ENCODE results near the gene GADD45G.

GADD45G gene

DNA sequence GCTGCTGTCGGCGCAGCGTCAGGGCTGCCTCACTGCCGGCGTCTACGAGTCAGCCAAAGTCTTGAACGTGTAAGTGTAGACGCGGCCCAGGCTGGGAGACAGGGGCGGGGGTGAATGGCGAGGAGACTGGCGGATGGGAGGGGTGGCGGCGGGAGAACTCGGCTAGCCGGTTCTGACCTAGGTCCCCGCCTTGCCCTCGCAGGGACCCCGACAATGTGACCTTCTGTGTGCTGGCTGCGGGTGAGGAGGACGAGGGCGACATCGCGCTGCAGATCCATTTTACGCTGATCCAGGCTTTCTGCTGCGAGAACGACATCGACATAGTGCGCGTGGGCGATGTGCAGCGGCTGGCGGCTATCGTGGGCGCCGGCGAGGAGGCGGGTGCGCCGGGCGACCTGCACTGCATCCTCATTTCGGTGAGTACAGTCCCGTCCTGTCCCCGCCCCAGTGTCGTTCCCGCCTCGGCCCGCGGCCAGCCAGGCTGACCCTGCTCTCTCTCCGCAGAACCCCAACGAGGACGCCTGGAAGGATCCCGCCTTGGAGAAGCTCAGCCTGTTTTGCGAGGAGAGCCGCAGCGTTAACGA is 745 bp downstream of the GADD45G start:
- TF ChIP-seq, protein P1, sequence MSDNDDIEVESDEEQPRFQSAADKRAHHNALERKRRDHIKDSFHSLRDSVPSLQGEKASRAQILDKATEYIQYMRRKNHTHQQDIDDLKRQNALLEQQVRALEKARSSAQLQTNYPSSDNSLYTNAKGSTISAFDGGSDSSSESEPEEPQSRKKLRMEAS (IDR thresholded peaks at IDR 0.05): peak; percentile 59
- TF ChIP-seq, protein P2, sequence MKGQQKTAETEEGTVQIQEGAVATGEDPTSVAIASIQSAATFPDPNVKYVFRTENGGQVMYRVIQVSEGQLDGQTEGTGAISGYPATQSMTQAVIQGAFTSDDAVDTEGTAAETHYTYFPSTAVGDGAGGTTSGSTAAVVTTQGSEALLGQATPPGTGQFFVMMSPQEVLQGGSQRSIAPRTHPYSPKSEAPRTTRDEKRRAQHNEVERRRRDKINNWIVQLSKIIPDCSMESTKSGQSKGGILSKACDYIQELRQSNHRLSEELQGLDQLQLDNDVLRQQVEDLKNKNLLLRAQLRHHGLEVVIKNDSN (IDR thresholded peaks at IDR 0.05): no peak
- no peak for TF ChIP-seq YY1 (IDR thresholded peaks at IDR 0.05; ENCODE audit: low read depth)
- TF ChIP-seq, protein P3, sequence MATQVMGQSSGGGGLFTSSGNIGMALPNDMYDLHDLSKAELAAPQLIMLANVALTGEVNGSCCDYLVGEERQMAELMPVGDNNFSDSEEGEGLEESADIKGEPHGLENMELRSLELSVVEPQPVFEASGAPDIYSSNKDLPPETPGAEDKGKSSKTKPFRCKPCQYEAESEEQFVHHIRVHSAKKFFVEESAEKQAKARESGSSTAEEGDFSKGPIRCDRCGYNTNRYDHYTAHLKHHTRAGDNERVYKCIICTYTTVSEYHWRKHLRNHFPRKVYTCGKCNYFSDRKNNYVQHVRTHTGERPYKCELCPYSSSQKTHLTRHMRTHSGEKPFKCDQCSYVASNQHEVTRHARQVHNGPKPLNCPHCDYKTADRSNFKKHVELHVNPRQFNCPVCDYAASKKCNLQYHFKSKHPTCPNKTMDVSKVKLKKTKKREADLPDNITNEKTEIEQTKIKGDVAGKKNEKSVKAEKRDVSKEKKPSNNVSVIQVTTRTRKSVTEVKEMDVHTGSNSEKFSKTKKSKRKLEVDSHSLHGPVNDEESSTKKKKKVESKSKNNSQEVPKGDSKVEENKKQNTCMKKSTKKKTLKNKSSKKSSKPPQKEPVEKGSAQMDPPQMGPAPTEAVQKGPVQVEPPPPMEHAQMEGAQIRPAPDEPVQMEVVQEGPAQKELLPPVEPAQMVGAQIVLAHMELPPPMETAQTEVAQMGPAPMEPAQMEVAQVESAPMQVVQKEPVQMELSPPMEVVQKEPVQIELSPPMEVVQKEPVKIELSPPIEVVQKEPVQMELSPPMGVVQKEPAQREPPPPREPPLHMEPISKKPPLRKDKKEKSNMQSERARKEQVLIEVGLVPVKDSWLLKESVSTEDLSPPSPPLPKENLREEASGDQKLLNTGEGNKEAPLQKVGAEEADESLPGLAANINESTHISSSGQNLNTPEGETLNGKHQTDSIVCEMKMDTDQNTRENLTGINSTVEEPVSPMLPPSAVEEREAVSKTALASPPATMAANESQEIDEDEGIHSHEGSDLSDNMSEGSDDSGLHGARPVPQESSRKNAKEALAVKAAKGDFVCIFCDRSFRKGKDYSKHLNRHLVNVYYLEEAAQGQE (IDR thresholded peaks at IDR 0.05; ENCODE audit: low read depth): no peak
- no peak for TF ChIP-seq TAF1 (IDR thresholded peaks at IDR 0.05; ENCODE audit: low read depth)
- no peak for TF ChIP-seq RAD21 (IDR thresholded peaks at IDR 0.05; ENCODE audit: low read depth)
- no peak for TF ChIP-seq TEAD4 (IDR thresholded peaks at IDR 0.05)
- no peak for TF ChIP-seq ZBTB7A (IDR thresholded peaks at IDR 0.05; ENCODE audit: low read depth)
- no peak for TF ChIP-seq NFIC (IDR thresholded peaks at IDR 0.05)
- peak; percentile 83 for TF ChIP-seq EGR1 (IDR thresholded peaks at IDR 0.05)
- TF ChIP-seq EP300 (IDR thresholded peaks at IDR 0.05; ENCODE audit: borderline replicate concordance): no peak
- TF ChIP-seq CREB1 (IDR thresholded peaks at IDR 0.05; ENCODE audit: low read depth): no peak
- no peak for TF ChIP-seq CEBPB (IDR thresholded peaks at IDR 0.05)
- TF ChIP-seq TCF12 (IDR thresholded peaks at IDR 0.05; ENCODE audit: low read depth): 0 out of 2 replicates have a peak, but pooled peaks have one; percentile 2
- no peak for TF ChIP-seq FOXM1 (IDR thresholded peaks at IDR 0.05; ENCODE audit: borderline replicate concordance, low read depth)

DNA sequence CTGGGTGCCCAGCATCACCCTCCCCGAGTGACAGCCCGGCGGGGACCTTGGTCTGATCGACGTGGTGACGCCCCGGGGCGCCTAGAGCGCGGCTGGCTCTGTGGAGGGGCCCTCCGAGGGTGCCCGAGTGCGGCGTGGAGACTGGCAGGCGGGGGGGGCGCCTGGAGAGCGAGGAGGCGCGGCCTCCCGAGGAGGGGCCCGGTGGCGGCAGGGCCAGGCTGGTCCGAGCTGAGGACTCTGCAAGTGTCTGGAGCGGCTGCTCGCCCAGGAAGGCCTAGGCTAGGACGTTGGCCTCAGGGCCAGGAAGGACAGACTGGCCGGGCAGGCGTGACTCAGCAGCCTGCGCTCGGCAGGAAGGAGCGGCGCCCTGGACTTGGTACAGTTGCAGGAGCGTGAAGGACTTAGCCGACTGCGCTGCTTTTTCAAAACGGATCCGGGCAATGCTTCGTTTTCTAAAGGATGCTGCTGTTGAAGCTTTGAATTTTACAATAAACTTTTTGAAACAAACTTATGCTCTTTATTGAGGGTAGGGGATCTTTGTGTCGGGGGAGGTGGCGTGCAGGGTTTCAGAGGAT is 1.3 kb downstream of the GADD45G start:
- TF ChIP-seq TAF1 (IDR thresholded peaks at IDR 0.05; ENCODE audit: low read depth): peak; percentile 14
- 0 out of 2 replicates have a peak, but pooled peaks have one; percentile 19 for TF ChIP-seq EP300 (IDR thresholded peaks at IDR 0.05; ENCODE audit: borderline replicate concordance)
- TF ChIP-seq TCF12 (IDR thresholded peaks at IDR 0.05; ENCODE audit: low read depth): peak; percentile 37; the same call in 1 of the 2 replicates
- TF ChIP-seq, protein P1 (IDR thresholded peaks at IDR 0.05): peak; percentile 71
- no peak for TF ChIP-seq CREB1 (IDR thresholded peaks at IDR 0.05; ENCODE audit: low read depth)
- TF ChIP-seq TEAD4 (IDR thresholded peaks at IDR 0.05): no peak
- peak; percentile 29; the same call in 1 of the 2 replicates for TF ChIP-seq NFIC (IDR thresholded peaks at IDR 0.05)
- no peak for TF ChIP-seq RAD21 (IDR thresholded peaks at IDR 0.05; ENCODE audit: low read depth)

DNA sequence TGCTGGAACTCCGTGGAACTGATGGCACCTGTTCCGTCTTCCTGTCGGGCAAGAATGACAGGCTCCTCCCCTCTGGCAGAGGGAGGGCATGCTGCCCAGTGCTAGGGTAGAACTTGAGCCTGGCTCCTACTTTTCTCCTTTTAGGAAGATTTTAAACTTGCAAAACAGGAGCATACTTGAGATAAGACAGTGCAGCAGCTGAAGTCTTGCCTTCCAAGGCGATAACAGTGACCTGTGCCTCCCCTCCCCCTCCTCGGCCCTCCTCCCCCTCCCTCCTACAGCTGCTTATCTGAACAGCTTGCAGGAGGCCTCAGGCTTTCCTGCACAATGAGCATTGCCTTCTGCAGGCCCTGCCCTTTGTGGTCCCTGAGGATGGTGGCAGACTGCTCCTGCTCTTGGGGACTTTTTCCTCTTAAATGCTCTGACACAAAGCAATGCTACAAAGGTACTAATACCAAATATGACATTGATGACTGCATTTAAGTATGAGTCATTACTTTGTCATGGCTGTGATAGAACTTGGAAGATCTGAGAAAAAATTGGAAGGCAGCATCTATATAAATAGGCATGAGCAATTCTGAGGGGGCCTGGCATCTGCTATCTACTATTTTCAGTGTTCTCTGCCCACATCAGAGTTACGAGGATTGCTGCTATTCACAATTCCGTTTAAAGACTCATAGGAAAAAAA is 2.0 kb downstream of the GADD45G start:
- TF ChIP-seq FOXM1 (IDR thresholded peaks at IDR 0.05; ENCODE audit: borderline replicate concordance, low read depth): no peak
- peak; percentile 40 for TF ChIP-seq CEBPB (IDR thresholded peaks at IDR 0.05)
- TF ChIP-seq YY1 (IDR thresholded peaks at IDR 0.05; ENCODE audit: low read depth): no peak
- no peak for TF ChIP-seq EGR1 (IDR thresholded peaks at IDR 0.05)
- TF ChIP-seq NFIC (IDR thresholded peaks at IDR 0.05): peak; percentile 1; the same call in 1 of the 2 replicates

DNA sequence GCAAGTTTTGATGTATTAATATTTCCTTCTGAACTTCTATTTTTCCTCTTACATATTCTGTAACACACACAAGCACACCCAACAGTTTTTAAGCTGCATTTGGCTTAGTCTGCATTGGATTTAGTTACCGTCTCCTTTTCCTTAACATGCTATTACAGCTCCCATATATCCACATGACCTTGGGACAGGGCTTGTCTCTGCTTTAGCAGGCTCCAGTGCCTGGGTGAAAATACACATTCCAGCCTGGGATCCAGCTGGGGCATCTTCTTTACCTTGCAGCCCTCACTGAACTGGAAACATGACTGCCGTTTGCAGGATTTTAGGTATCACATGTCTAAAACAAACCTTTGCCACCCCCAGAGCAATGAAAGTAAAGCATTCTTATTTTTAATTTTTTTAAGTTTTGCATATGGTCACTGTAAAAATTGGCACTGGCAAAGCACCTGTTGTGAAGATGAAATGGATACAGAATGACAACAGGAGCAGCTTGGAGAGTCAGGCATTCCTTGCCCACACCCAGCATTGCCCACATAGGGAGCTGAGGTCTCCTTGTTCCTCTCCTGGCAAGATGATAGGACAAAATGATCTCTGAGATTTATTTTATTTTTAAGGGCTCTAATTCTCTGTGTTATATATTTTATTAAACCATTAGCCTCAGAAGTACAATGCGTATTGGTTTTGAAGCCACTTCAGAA is 4.0 kb downstream of the GADD45G start:
- TF ChIP-seq TEAD4 (IDR thresholded peaks at IDR 0.05) (no peak), EP300 (IDR thresholded peaks at IDR 0.05; ENCODE audit: borderline replicate concordance) (no peak), CREB1 (IDR thresholded peaks at IDR 0.05; ENCODE audit: low read depth) (no peak), TAF1 (IDR thresholded peaks at IDR 0.05; ENCODE audit: low read depth) (no peak), NFIC (IDR thresholded peaks at IDR 0.05) (no peak), EGR1 (IDR thresholded peaks at IDR 0.05) (no peak), FOXM1 (IDR thresholded peaks at IDR 0.05; ENCODE audit: borderline replicate concordance, low read depth) (no peak), RAD21 (IDR thresholded peaks at IDR 0.05; ENCODE audit: low read depth) (no peak), YY1 (IDR thresholded peaks at IDR 0.05; ENCODE audit: low read depth) (no peak), CEBPB (IDR thresholded peaks at IDR 0.05) (no peak), TCF12 (IDR thresholded peaks at IDR 0.05; ENCODE audit: low read depth) (no peak), ZBTB7A (IDR thresholded peaks at IDR 0.05; ENCODE audit: low read depth) (no peak)
- TF ChIP-seq, protein P1 (IDR thresholded peaks at IDR 0.05): no peak
- TF ChIP-seq, protein P2 (IDR thresholded peaks at IDR 0.05): no peak
- TF ChIP-seq, protein P3 (IDR thresholded peaks at IDR 0.05; ENCODE audit: low read depth): no peak

All from Ishikawa (cell line).